WTC11 (cell line): ENCODE results near the gene SP2. TPM values are rescaled to one million over a fixed set of nuclear protein-coding genes. Genes with fewer than 3 reads are reported as not detected.

Source experiments
- ATAC-seq: fragments of 200-7000 bp; cut with Tn5 transposase; 2 replicates; pipeline ENCODE4 v1.10.0; 2021; ENCODE audit warnings: mild to moderate bottlenecking, moderate library complexity
- CTCF ChIA-PET: fragments of 300-600 bp; sonication (Branson Sonifier 250); formaldehyde crosslinking; loops from one replicate; lab custom pipeline; 2021; ENCODE audit warnings: antibody characterized with exemption; lab: Charles Lee
- POLR2A ChIA-PET: fragments of 350-600 bp; sonication (Branson Sonifier 250); formaldehyde crosslinking; loops from one replicate; lab custom pipeline; 2021; ENCODE audit warnings: antibody characterized with exemption; lab: Charles Lee
- DNase-seq: peaks from one replicate; pipeline ENCODE4 v3.0.0; 2021; ENCODE audit warnings: low spot score
- H3K27ac Mint-ChIP-seq: 2 replicates; pipeline ENCODE4 v1.8.0; 2021; ENCODE audit warnings: mixed read lengths
- H3K27me3 Mint-ChIP-seq: 2 replicates; pipeline ENCODE4 v1.8.0; 2021; ENCODE audit warnings: low read depth, mild to moderate bottlenecking, moderate library complexity, mixed read lengths
- H3K36me3 Mint-ChIP-seq: 2 replicates; pipeline ENCODE4 v1.8.0; 2021; ENCODE audit warnings: mixed read lengths
- H3K4me1 Mint-ChIP-seq: 2 replicates; pipeline ENCODE4 v1.8.0; 2022; ENCODE audit warnings: mixed read lengths
- H3K4me3 Mint-ChIP-seq: 2 replicates; pipeline ENCODE4 v1.8.0; 2021; ENCODE audit warnings: mild to moderate bottlenecking, moderate library complexity, mixed read lengths
- H3K9me3 Mint-ChIP-seq: 2 replicates; pipeline ENCODE4 v1.8.0; 2021; ENCODE audit warnings: mixed read lengths
- HMGA2 ChIP-seq: fragments of 250-450 bp; sonication (Bioruptor Pico); IDR thresholded peaks from 2 replicates; pipeline ENCODE4 v1.4.0; 2021; ENCODE audit warnings: mild to moderate bottlenecking, moderate library complexity
- JAZF1 ChIP-seq: fragments of 250-450 bp; sonication (Bioruptor Pico); IDR thresholded peaks from 2 replicates; pipeline ENCODE4 v1.9.0; 2021; ENCODE audit warnings: moderate library complexity, mild to moderate bottlenecking, inconsistent platforms
- JUN ChIP-seq: sonication (generic); formaldehyde crosslinking; IDR thresholded peaks from 2 replicates; pipeline ENCODE4 v1.8.0; 2023; ENCODE audit warnings: mild to moderate bottlenecking, missing genetic modification reagents
- KAT7 ChIP-seq: sonication (generic); formaldehyde crosslinking; IDR thresholded peaks from 2 replicates; pipeline ENCODE4 v1.8.1; 2023; ENCODE audit warnings: missing genetic modification reagents, mild to moderate bottlenecking, borderline replicate concordance
- MYBL2 ChIP-seq: sonication (generic); formaldehyde crosslinking; IDR thresholded peaks from 2 replicates; pipeline ENCODE4 v1.8.1; 2023; ENCODE audit warnings: mild to moderate bottlenecking, moderate library complexity, missing genetic modification reagents
- PREB ChIP-seq: sonication (generic); formaldehyde crosslinking; IDR thresholded peaks from 2 replicates; pipeline ENCODE4 v1.8.1; 2022; ENCODE audit warnings: mild to moderate bottlenecking, missing genetic modification reagents, moderate library complexity, borderline replicate concordance
- RELA ChIP-seq: sonication (generic); formaldehyde crosslinking; IDR thresholded peaks from 2 replicates; pipeline ENCODE4 v1.8.1; 2022; ENCODE audit warnings: missing genetic modification reagents, mild to moderate bottlenecking, borderline replicate concordance
- TEAD4 ChIP-seq: sonication (generic); formaldehyde crosslinking; IDR thresholded peaks from 2 replicates; pipeline ENCODE4 v1.8.0; 2022; ENCODE audit warnings: mild to moderate bottlenecking, missing genetic modification reagents
- TP53 ChIP-seq: sonication (generic); formaldehyde crosslinking; IDR thresholded peaks from 2 replicates; pipeline ENCODE4 v1.8.1; 2023; ENCODE audit warnings: mild to moderate bottlenecking, missing genetic modification reagents
- ZNF121 ChIP-seq: sonication (generic); formaldehyde crosslinking; IDR thresholded peaks from 2 replicates; pipeline ENCODE4 v1.8.0; 2023; ENCODE audit warnings: missing genetic modification reagents
- total RNA-seq: library from RNA; stranded (reverse); gene quantifications from 3 replicates; pipeline ENCODE4 v1.2.3, GENCODE V29; 2021
- TF ChIP-seq, protein P1 (sequence below): sonication (generic); formaldehyde crosslinking; IDR thresholded peaks from 2 replicates; pipeline ENCODE4 v1.8.1; 2022; ENCODE audit warnings: low read depth, missing genetic modification reagents, borderline replicate concordance
- TF ChIP-seq, protein P2 (sequence below): sonication (generic); formaldehyde crosslinking; IDR thresholded peaks from 2 replicates; pipeline ENCODE4 v1.8.0; 2023; ENCODE audit warnings: missing genetic modification reagents
- TF ChIP-seq, protein P3 (sequence below): fragments of 250-450 bp; sonication (Bioruptor Pico); IDR thresholded peaks from 2 replicates; pipeline ENCODE4 v1.8.0; 2021; ENCODE audit warnings: mild to moderate bottlenecking
- TF ChIP-seq, protein P4 (sequence below): fragments of 250-450 bp; sonication (Bioruptor Pico); IDR thresholded peaks from 2 replicates; pipeline ENCODE4 v1.9.0; 2021; ENCODE audit warnings: mild to moderate bottlenecking, borderline replicate concordance

The SP2 gene
- total RNA-seq, 1 experiment from 2014 or later = 9.9 TPM

GRCh38 chr17:47942096-47942510 lies 46.1 kb downstream of the SP2 start:
- no peak for TF ChIP-seq JUN (CRISPR knock-in tag)
- Mint-ChIP-seq H3K4me3 (peak overlapping the region; percentile 80), H3K4me1 (peaks cover 16% of the 10 kb centered on the region), H3K27ac (no peak overlapping the region), H3K27me3 (peaks cover 30% of the 10 kb centered on the region), H3K36me3 (peaks cover 10% of the 10 kb centered on the region), H3K9me3 (peaks cover 5% of the 10 kb centered on the region)
- no peak for ATAC-seq
- no peak for DNase-seq
- POLR2A ChIA-PET = interaction anchor here (1.1 kb wide), 1 partner anchor 114 kb away, joined by 3 read pairs; no protein-coding TSS in a partner anchor
- CTCF ChIA-PET = interaction anchor here (1.1 to 4.0 kb wide), 18 partner anchors 8 to 111 kb away, joined by 4 to 42 read pairs (median 10); partner anchors contain the start of genes CDK5RAP3, LRRC46, MRPL10 and PRR15L

GRCh38 chr17:47942568-47942967 lies 46.5 kb downstream of the SP2 start:
- H3K4me3 Mint-ChIP-seq = peak overlapping the region; percentile 80
- ChIA-PET POLR2A (no interaction called here), CTCF (interaction anchor here (1.3 to 4.0 kb wide), 15 partner anchors 10 to 111 kb away, joined by 4 to 42 read pairs (median 10); partner anchors contain the start of genes CDK5RAP3, LRRC46, MRPL10 and PRR15L)
- no peak for ATAC-seq
- H3K4me1 Mint-ChIP-seq = peaks cover 18% of the 10 kb centered on the region
- TF ChIP-seq ZNF121 (CRISPR knock-in tag) = peak; percentile 24; the same call in 1 of the 2 replicates
- TF ChIP-seq, protein P1, sequence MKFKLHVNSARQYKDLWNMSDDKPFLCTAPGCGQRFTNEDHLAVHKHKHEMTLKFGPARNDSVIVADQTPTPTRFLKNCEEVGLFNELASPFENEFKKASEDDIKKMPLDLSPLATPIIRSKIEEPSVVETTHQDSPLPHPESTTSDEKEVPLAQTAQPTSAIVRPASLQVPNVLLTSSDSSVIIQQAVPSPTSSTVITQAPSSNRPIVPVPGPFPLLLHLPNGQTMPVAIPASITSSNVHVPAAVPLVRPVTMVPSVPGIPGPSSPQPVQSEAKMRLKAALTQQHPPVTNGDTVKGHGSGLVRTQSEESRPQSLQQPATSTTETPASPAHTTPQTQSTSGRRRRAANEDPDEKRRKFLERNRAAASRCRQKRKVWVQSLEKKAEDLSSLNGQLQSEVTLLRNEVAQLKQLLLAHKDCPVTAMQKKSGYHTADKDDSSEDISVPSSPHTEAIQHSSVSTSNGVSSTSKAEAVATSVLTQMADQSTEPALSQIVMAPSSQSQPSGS = no peak
- no peak overlapping the region for H3K27ac Mint-ChIP-seq
- DNase-seq = no peak
- peaks cover 10% of the 10 kb centered on the region for H3K36me3 Mint-ChIP-seq
- peaks cover 5% of the 10 kb centered on the region for H3K9me3 Mint-ChIP-seq
- peaks cover 30% of the 10 kb centered on the region for H3K27me3 Mint-ChIP-seq

DNA sequence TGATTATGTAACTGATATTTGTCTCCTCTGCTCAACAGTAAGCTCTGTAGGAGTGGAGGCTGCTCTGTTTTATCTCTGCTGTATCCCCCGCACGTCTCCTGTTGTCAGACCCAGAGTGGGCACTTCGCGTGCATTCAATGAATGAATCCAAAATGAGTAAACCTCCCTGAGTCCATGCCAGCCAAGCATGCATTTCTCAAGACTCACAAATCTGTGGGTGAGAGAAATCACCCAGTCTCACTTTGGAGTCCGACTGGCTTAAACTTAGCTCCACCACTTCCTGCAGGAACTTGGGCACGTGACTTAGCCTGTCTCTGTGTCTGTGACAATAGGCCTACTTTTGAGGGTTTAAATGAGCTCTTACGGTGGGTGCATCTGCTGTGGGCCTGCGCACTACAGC lies 49.0 kb downstream of the SP2 start:
- Mint-ChIP-seq H3K4me3 (no peak overlapping the region), H3K4me1 (peaks cover 30% of the 10 kb centered on the region), H3K27ac (no peak overlapping the region), H3K9me3 (peaks cover 5% of the 10 kb centered on the region), H3K36me3 (peaks cover 10% of the 10 kb centered on the region), H3K27me3 (peaks cover 18% of the 10 kb centered on the region)
- POLR2A ChIA-PET = no interaction called here
- DNase-seq (no peak), ATAC-seq (no peak)
- CTCF ChIA-PET = interaction anchor here (0.8 to 1.5 kb wide), 4 partner anchors 14 to 101 kb away, joined by 3 to 5 read pairs (median 3); partner anchors contain the start of gene CDK5RAP3
- TF ChIP-seq JAZF1 (no peak), TEAD4 (CRISPR knock-in tag) (no peak), HMGA2 (no peak), RELA (CRISPR knock-in tag) (no peak), MYBL2 (CRISPR knock-in tag) (no peak)
- TF ChIP-seq, protein P2, sequence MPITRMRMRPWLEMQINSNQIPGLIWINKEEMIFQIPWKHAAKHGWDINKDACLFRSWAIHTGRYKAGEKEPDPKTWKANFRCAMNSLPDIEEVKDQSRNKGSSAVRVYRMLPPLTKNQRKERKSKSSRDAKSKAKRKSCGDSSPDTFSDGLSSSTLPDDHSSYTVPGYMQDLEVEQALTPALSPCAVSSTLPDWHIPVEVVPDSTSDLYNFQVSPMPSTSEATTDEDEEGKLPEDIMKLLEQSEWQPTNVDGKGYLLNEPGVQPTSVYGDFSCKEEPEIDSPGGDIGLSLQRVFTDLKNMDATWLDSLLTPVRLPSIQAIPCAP (CRISPR knock-in tag) = no peak
- TF ChIP-seq, protein P3, sequence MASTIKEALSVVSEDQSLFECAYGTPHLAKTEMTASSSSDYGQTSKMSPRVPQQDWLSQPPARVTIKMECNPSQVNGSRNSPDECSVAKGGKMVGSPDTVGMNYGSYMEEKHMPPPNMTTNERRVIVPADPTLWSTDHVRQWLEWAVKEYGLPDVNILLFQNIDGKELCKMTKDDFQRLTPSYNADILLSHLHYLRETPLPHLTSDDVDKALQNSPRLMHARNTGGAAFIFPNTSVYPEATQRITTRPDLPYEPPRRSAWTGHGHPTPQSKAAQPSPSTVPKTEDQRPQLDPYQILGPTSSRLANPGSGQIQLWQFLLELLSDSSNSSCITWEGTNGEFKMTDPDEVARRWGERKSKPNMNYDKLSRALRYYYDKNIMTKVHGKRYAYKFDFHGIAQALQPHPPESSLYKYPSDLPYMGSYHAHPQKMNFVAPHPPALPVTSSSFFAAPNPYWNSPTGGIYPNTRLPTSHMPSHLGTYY = no peak

GRCh38 chr17:47945529-47946508 lies 49.8 kb downstream of the SP2 start:
- ATAC-seq = no peak
- no peak for DNase-seq
- Mint-ChIP-seq H3K9me3 (peaks cover 4% of the 10 kb centered on the region), H3K27ac (no peak overlapping the region), H3K27me3 (peaks cover 10% of the 10 kb centered on the region), H3K4me1 (peaks cover 29% of the 10 kb centered on the region), H3K4me3 (no peak overlapping the region), H3K36me3 (peaks cover 9% of the 10 kb centered on the region)
- POLR2A ChIA-PET = no interaction called here
- CTCF ChIA-PET = interaction anchor here (0.8 to 2.1 kb wide), 14 partner anchors 11 to 124 kb away, joined by 3 to 37 read pairs (median 6); partner anchors contain the start of genes OSBPL7, PRR15L and SP2
- TF ChIP-seq ZNF121 (CRISPR knock-in tag) (no peak), TP53 (CRISPR knock-in tag) (no peak), PREB (CRISPR knock-in tag) (no peak), KAT7 (CRISPR knock-in tag) (no peak)
- TF ChIP-seq, protein P4, sequence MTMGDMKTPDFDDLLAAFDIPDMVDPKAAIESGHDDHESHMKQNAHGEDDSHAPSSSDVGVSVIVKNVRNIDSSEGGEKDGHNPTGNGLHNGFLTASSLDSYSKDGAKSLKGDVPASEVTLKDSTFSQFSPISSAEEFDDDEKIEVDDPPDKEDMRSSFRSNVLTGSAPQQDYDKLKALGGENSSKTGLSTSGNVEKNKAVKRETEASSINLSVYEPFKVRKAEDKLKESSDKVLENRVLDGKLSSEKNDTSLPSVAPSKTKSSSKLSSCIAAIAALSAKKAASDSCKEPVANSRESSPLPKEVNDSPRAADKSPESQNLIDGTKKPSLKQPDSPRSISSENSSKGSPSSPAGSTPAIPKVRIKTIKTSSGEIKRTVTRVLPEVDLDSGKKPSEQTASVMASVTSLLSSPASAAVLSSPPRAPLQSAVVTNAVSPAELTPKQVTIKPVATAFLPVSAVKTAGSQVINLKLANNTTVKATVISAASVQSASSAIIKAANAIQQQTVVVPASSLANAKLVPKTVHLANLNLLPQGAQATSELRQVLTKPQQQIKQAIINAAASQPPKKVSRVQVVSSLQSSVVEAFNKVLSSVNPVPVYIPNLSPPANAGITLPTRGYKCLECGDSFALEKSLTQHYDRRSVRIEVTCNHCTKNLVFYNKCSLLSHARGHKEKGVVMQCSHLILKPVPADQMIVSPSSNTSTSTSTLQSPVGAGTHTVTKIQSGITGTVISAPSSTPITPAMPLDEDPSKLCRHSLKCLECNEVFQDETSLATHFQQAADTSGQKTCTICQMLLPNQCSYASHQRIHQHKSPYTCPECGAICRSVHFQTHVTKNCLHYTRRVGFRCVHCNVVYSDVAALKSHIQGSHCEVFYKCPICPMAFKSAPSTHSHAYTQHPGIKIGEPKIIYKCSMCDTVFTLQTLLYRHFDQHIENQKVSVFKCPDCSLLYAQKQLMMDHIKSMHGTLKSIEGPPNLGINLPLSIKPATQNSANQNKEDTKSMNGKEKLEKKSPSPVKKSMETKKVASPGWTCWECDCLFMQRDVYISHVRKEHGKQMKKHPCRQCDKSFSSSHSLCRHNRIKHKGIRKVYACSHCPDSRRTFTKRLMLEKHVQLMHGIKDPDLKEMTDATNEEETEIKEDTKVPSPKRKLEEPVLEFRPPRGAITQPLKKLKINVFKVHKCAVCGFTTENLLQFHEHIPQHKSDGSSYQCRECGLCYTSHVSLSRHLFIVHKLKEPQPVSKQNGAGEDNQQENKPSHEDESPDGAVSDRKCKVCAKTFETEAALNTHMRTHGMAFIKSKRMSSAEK (CRISPR knock-in tag) = no peak
- TF ChIP-seq, protein P3 = no peak
